Measurements from ENCODE around the gene MYOD1.

The MYOD1 gene

DNA sequence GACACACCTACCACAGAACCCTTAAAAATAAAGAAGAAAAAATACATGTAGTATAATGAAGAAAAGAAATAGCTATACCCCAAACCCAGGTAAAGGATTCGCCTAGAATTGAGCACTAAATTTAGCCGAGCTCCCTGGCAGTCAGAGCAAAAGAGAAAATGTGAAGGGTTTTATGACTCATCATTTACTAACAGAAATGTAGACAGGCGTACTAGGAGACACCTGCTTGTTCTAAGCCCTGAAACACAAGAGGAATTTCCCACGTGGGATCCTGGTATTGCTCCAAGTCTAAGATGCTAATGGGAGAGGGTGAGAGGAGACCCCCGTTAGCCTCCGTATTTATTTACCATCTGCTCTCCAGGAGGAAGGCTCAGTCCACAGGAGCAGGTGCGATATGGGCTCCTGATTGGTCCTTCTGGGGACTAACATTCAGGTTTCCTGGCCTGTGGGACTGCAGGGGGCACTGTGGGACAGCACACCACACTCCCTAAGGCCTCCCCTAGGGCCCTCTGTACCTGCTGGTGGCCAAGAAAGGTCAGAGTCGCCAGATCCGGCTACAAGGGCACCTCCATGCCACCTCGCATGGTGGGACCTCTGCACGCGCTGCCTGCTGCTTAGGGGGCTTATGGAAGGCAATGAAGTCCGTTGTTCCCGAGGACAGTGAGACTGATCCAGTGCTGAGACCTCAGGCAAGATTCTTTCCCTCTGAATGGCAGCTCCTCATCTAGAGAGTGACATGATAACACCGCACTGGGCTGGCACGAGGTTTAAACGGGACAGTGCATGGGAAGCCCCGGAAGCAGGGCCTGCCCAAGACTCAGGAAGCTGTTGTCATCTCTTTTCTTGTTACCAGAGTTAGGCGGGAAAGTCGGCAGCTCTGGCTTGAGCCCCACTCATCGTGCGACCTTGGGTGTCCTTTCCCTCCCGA lies 41.0 kb downstream of the MYOD1 start:
- no peak for TF ChIP-seq POLR2AphosphoS5 (IDR thresholded peaks at IDR 0.05; ENCODE audit: low read depth, low read length)
- no peak for TF ChIP-seq SIN3A (IDR thresholded peaks at IDR 0.05; ENCODE audit: borderline replicate concordance, insufficient read depth, low read length)
- TF ChIP-seq TAF1 (IDR thresholded peaks at IDR 0.05; ENCODE audit: borderline replicate concordance, insufficient read depth, low read length) = no peak
- TF ChIP-seq, protein P1, sequence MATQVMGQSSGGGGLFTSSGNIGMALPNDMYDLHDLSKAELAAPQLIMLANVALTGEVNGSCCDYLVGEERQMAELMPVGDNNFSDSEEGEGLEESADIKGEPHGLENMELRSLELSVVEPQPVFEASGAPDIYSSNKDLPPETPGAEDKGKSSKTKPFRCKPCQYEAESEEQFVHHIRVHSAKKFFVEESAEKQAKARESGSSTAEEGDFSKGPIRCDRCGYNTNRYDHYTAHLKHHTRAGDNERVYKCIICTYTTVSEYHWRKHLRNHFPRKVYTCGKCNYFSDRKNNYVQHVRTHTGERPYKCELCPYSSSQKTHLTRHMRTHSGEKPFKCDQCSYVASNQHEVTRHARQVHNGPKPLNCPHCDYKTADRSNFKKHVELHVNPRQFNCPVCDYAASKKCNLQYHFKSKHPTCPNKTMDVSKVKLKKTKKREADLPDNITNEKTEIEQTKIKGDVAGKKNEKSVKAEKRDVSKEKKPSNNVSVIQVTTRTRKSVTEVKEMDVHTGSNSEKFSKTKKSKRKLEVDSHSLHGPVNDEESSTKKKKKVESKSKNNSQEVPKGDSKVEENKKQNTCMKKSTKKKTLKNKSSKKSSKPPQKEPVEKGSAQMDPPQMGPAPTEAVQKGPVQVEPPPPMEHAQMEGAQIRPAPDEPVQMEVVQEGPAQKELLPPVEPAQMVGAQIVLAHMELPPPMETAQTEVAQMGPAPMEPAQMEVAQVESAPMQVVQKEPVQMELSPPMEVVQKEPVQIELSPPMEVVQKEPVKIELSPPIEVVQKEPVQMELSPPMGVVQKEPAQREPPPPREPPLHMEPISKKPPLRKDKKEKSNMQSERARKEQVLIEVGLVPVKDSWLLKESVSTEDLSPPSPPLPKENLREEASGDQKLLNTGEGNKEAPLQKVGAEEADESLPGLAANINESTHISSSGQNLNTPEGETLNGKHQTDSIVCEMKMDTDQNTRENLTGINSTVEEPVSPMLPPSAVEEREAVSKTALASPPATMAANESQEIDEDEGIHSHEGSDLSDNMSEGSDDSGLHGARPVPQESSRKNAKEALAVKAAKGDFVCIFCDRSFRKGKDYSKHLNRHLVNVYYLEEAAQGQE (IDR thresholded peaks at IDR 0.05; ENCODE audit: insufficient read depth in 1 of 2, low read depth in 2 of 2, low read length in 2 of 2) = no peak
- no peak for TF ChIP-seq FOXP2 (optimal IDR thresholded peaks at IDR 0.05; ENCODE audit: borderline replicate concordance, extremely low read depth, extremely low read length, insufficient read depth)

- TF ChIP-seq FOXP2 (optimal IDR thresholded peaks at IDR 0.05; ENCODE audit: borderline replicate concordance, extremely low read depth, extremely low read length, insufficient read depth) = no peak
- TF ChIP-seq SIN3A (IDR thresholded peaks at IDR 0.05; ENCODE audit: borderline replicate concordance, insufficient read depth, low read length) = no peak
- TF ChIP-seq TAF1 (IDR thresholded peaks at IDR 0.05; ENCODE audit: borderline replicate concordance, insufficient read depth, low read length) = no peak
- TF ChIP-seq, protein P1 (IDR thresholded peaks at IDR 0.05; ENCODE audit: insufficient read depth in 1 of 2, low read depth in 2 of 2, low read length in 2 of 2) = no peak
- no peak for TF ChIP-seq POLR2AphosphoS5 (IDR thresholded peaks at IDR 0.05; ENCODE audit: low read depth, low read length)
Measured at GRCh38 chr11:17762309-17762974, 43.1 kb downstream of the MYOD1 start.

DNA sequence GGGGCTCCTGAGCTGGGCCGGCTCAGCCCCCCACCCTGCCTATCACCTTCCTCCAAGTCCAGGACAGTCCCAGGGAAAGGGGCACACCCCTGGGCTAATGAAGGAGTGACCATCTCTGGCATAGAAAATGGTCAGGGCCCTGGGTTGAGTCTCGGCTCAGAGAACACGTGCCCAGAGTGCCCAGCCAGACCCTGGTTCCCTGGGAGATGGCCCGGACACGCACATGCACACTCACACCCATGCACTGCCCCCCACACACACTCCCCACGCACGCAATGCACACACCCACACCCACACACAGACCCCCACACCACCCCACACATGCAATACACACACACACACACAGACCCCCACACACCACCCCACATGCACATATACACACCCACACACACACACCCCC lies 43.9 kb downstream of the MYOD1 start:
- no peak for TF ChIP-seq TAF1 (IDR thresholded peaks at IDR 0.05; ENCODE audit: borderline replicate concordance, insufficient read depth, low read length)
- no peak for TF ChIP-seq FOXP2 (optimal IDR thresholded peaks at IDR 0.05; ENCODE audit: borderline replicate concordance, extremely low read depth, extremely low read length, insufficient read depth)
- TF ChIP-seq SIN3A (IDR thresholded peaks at IDR 0.05; ENCODE audit: borderline replicate concordance, insufficient read depth, low read length) = no peak
- no peak for TF ChIP-seq POLR2AphosphoS5 (IDR thresholded peaks at IDR 0.05; ENCODE audit: low read depth, low read length)
- TF ChIP-seq, protein P1 (IDR thresholded peaks at IDR 0.05; ENCODE audit: insufficient read depth in 1 of 2, low read depth in 2 of 2, low read length in 2 of 2) = no peak

DNA sequence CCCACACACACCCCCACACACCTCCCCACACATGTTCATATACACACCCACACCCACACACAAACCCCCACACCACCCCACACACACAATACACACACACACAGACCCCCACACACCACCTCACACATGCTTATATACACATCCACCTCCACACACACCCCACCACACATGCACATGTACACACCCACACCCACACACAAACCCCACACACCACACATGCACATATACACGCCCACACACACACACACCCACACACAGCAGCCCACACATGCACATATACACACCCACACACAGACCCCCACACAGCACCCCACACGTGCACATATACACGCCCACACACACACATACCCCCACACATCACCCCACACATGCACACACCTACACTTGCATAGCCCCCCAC lies 44.3 kb downstream of the MYOD1 start:
- TF ChIP-seq TAF1 (IDR thresholded peaks at IDR 0.05; ENCODE audit: borderline replicate concordance, insufficient read depth, low read length) (no peak), SIN3A (IDR thresholded peaks at IDR 0.05; ENCODE audit: borderline replicate concordance, insufficient read depth, low read length) (no peak), FOXP2 (optimal IDR thresholded peaks at IDR 0.05; ENCODE audit: borderline replicate concordance, extremely low read depth, extremely low read length, insufficient read depth) (no peak), POLR2AphosphoS5 (IDR thresholded peaks at IDR 0.05; ENCODE audit: low read depth, low read length) (no peak)
- TF ChIP-seq, protein P1 (IDR thresholded peaks at IDR 0.05; ENCODE audit: insufficient read depth in 1 of 2, low read depth in 2 of 2, low read length in 2 of 2) = no peak

All from PFSK-1 (cell line).